Naive thymus-derived CD4-positive, alpha-beta T cell (primary cell): ENCODE results near the gene ANO4. TPM values are rescaled to one million over a fixed set of nuclear protein-coding genes. Genes with fewer than 3 reads are reported as not detected.

Source experiments
- ATAC-seq: fragments of 150-1000 bp; cut with Tn5 transposase; 2 replicates; pipeline ENCODE4 v1.10.0; 2021; ENCODE audit warnings: mild to moderate bottlenecking, moderate library complexity
- CTCF ChIA-PET: fragments of 350-600 bp; sonication (Branson Sonifier 250); formaldehyde crosslinking; loops from one replicate; lab custom pipeline; 2021; ENCODE audit warnings: antibody characterized with exemption; lab: Charles Lee
- POLR2A ChIA-PET: fragments of 350-600 bp; sonication (Branson Sonifier 250); formaldehyde crosslinking; loops from one replicate; lab custom pipeline; 2021; ENCODE audit warnings: antibody characterized with exemption, inconsistent platforms; lab: Charles Lee
- DNase-seq, 9 donors: peaks; one replicate each; pipeline versions ENCODE4 v3.0.0 to v3.0.0-alpha.2; 2020 to 2022; ENCODE audit warnings: mixed read lengths in 1 of 9
- H3K27ac ChIP-seq: one replicate; pipeline ENCODE4 v1.7.0; 2013; ENCODE audit warnings: mild to moderate bottlenecking, low read depth, low read length, moderate library complexity
- H3K27me3 ChIP-seq, 2 donors: one replicate each; pipeline ENCODE4 v1.7.0; 2013; ENCODE audit warnings: low read length in 2 of 2, mild to moderate bottlenecking in 2 of 2, moderate library complexity in 2 of 2; ENCODE audit not compliant: control insufficient read depth in 2 of 2, insufficient read depth in 2 of 2
- H3K36me3 ChIP-seq, 3 experiments: 1 replicate in 2 of 3; 2 replicates in 1 of 3; pipeline ENCODE4 v1.7.0; 2013; ENCODE audit warnings: low read length in 3 of 3, mild to moderate bottlenecking in 3 of 3, moderate library complexity in 1 of 3; ENCODE audit not compliant: insufficient read depth in 3 of 3, control insufficient read depth in 2 of 3
- H3K4me1 ChIP-seq, 2 donors: one replicate each; pipeline ENCODE4 v1.7.0; 2013; ENCODE audit warnings: low read length in 2 of 2, mild to moderate bottlenecking in 2 of 2, moderate library complexity in 1 of 2; ENCODE audit not compliant: control insufficient read depth in 2 of 2, insufficient read depth in 2 of 2
- H3K4me3 ChIP-seq: 2 replicates; pipeline ENCODE4 v1.7.0; 2013; ENCODE audit warnings: mild to moderate bottlenecking, low read length
- H3K9me3 ChIP-seq, 3 experiments: 1 replicate in 2 of 3; 2 replicates in 1 of 3; pipeline ENCODE4 v1.7.0; 2013; ENCODE audit warnings: low read length in 3 of 3; ENCODE audit not compliant: control insufficient read depth in 2 of 3
- H3K27ac Mint-ChIP-seq, 9 donors: one replicate each; pipeline ENCODE4 v1.8.0; 2020 to 2022; ENCODE audit warnings: mixed read lengths in 9 of 9, mild to moderate bottlenecking in 8 of 9, moderate library complexity in 5 of 9, inconsistent platforms in 2 of 9
- H3K27me3 Mint-ChIP-seq, 5 donors: one replicate each; pipeline ENCODE4 v1.8.0; 2021 to 2022; ENCODE audit warnings: mixed read lengths in 5 of 5, mild to moderate bottlenecking in 1 of 5
- H3K36me3 Mint-ChIP-seq, 5 donors: one replicate each; pipeline ENCODE4 v1.8.0; 2020 to 2022; ENCODE audit warnings: mixed read lengths in 5 of 5, mild to moderate bottlenecking in 3 of 5, inconsistent platforms in 1 of 5
- H3K4me1 Mint-ChIP-seq, 7 donors: one replicate each; pipeline ENCODE4 v1.8.0; 2020 to 2022; ENCODE audit warnings: mixed read lengths in 7 of 7, mild to moderate bottlenecking in 3 of 7, inconsistent platforms in 1 of 7
- H3K4me3 Mint-ChIP-seq, 10 donors: one replicate each; pipeline ENCODE4 v1.8.0; 2020 to 2022; ENCODE audit warnings: mild to moderate bottlenecking in 10 of 10, mixed read lengths in 10 of 10, moderate library complexity in 6 of 10, inconsistent platforms in 2 of 10
- H3K9me3 Mint-ChIP-seq, 11 donors: one replicate each; pipeline ENCODE4 v1.8.0; 2020 to 2022; ENCODE audit warnings: mixed read lengths in 11 of 11, mild to moderate bottlenecking in 4 of 11, inconsistent platforms in 1 of 11, moderate library complexity in 1 of 11
- intact Hi-C, 2 donors: fragments of 100-400 bp; cut with micrococcal nuclease; formaldehyde crosslinking; loops; one replicate each; pipeline ENCODE4 v1.15.1; 2023
- polyA plus RNA-seq, 2 donors: library from polyadenylated mRNA; unstranded; fragments of 300-500 nt; fragmentation: Illumina TruSeq; gene quantifications; one replicate each; pipeline ENCODE4 v1.2.3, GENCODE V29; 2021
- total RNA-seq, 6 experiments: library from RNA in 5 of 6; stranded (reverse) in 5 of 6; gene quantifications; 1 replicate in 5 of 6; 2 replicates in 1 of 6; pipeline ENCODE4 v1.2.3 and lab custom pipeline; 2021 to 2026

ANO4 gene
- total and polyA plus RNA-seq, 7 experiments from 2014 or later = not detected

DNA sequence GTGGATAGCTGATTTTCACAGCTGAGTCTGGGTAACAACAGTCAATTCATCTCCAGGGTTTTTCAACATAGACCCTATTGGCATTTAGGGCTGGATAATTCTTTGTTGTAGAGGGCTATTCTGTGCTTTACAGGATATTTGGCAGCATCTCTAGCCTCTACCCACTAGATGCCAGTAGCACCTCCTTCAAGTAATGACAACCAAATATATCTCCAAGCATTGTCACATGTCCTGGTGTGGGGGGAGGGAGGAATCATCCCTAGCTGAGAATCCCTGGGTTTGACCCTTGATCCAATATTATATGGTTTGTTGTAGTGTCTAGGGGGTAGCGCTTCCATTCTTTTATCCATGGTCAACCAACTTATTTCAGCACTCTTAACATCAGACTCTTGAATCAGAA lies 157.2 kb downstream of the ANO4 start:
- no peak overlapping the region for H3K27ac ChIP-seq
- no peak overlapping the region for H3K4me3 Mint-ChIP-seq
- peaks cover 0 to 1% (median 0%) of the 10 kb centered on the region in 7 donors for H3K4me1 Mint-ChIP-seq
- no peak overlapping the region for H3K27ac Mint-ChIP-seq
- H3K27me3 Mint-ChIP-seq = peaks cover 0 to 9% (median 0%) of the 10 kb centered on the region in 5 donors
- intact Hi-C loops = no loop called here
- POLR2A ChIA-PET = no interaction called here
- H3K9me3 Mint-ChIP-seq = peaks cover 0 to 11% (median 0%) of the 10 kb centered on the region in 11 donors
- H3K36me3 Mint-ChIP-seq = no peaks in the 10 kb centered on the region
- DNase-seq (no peak), ATAC-seq (no peak)
- H3K4me1 ChIP-seq = no peaks in the 10 kb centered on the region
- CTCF ChIA-PET = no interaction called here
- no peaks in the 10 kb centered on the region for H3K36me3 ChIP-seq
- H3K4me3 ChIP-seq = no peak overlapping the region
- H3K27me3 ChIP-seq = no peaks in the 10 kb centered on the region
- no peaks in the 10 kb centered on the region for H3K9me3 ChIP-seq

DNA sequence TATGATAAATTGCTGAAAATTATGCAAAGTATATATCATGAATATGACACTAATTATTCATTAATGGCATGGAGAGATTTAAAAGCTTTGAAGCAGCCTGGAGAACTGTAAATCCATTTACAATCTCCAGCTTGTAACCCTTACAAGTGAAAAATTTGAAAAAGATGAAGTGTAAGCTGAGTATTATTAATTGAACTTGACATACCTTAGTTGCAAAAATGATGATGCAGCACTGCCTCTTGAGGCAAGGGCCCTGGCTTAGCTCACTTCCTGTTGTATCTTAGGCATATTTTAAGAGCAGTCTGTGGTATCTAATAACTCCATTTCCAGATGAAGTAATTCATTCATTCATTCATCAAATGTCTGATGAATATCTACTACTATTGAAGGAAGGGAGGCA lies 158.6 kb downstream of the ANO4 start:
- CTCF ChIA-PET = no interaction called here
- DNase-seq (no peak), ATAC-seq (no peak)
- Histone ChIP-seq H3K27ac (no peak overlapping the region), H3K27me3 (no peaks in the 10 kb centered on the region), H3K36me3 (no peaks in the 10 kb centered on the region), H3K9me3 (no peaks in the 10 kb centered on the region), H3K4me1 (no peaks in the 10 kb centered on the region), H3K4me3 (no peak overlapping the region)
- Mint-ChIP-seq H3K27ac (no peak overlapping the region), H3K4me1 (peaks cover 0 to 1% (median 0%) of the 10 kb centered on the region in 7 donors), H3K36me3 (no peaks in the 10 kb centered on the region), H3K9me3 (peaks cover 0 to 12% (median 0%) of the 10 kb centered on the region in 11 donors), H3K4me3 (no peak overlapping the region), H3K27me3 (peaks cover 0 to 9% (median 0%) of the 10 kb centered on the region in 5 donors)
- POLR2A ChIA-PET = no interaction called here
- intact Hi-C loops = no loop called here

DNA sequence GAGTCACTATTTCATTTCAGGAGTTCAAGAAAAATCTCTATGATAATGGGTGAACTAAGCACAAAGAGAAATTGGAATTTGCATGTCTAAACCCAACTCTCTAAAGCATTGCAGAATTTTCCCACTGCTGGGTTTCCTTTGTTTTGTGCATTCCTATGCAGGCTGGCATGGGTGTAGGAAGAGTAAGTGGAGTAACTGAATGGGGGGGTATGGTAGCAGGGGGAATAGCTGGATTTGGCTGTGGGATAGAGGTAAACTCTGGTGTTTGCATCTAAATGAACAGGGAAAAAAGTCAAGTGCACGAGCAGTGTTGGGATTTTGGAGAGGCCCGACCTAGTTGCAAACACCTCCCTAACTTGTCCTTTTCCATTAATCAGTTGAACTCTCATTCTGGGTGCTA lies 159.1 kb downstream of the ANO4 start:
- Mint-ChIP-seq H3K4me1 (peaks cover 0 to 1% (median 0%) of the 10 kb centered on the region in 7 donors), H3K36me3 (no peaks in the 10 kb centered on the region), H3K9me3 (peaks cover 0 to 12% (median 0%) of the 10 kb centered on the region in 11 donors), H3K4me3 (no peak overlapping the region), H3K27ac (no peak overlapping the region), H3K27me3 (peaks cover 0 to 9% (median 0%) of the 10 kb centered on the region in 5 donors)
- no peak for DNase-seq
- POLR2A ChIA-PET = no interaction called here
- Histone ChIP-seq H3K4me1 (no peaks in the 10 kb centered on the region), H3K27me3 (no peaks in the 10 kb centered on the region), H3K4me3 (no peak overlapping the region), H3K36me3 (no peaks in the 10 kb centered on the region), H3K27ac (no peak overlapping the region), H3K9me3 (no peaks in the 10 kb centered on the region)
- intact Hi-C loops = no loop called here
- CTCF ChIA-PET = no interaction called here
- no peak for ATAC-seq

DNA sequence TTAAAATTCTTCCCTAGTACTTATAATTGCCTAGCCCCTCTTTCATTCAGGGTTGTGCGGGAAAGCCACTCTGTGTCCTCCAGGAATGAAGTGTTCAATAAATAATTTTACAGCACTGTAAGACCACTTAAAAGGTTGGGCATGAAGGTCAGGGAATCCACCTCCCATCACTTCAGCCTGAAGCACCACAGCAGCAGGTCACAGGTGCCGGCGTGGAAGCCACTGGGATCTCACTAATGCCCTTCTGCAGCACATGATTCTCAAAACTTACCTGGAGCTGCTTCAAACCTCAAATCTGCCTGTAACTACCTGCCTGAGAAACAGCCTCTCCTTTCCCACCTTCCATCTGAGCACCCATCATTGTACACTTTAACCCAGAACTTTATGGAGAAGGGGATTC lies 159.5 kb downstream of the ANO4 start:
- CTCF ChIA-PET = no interaction called here
- H3K36me3 Mint-ChIP-seq = no peaks in the 10 kb centered on the region

DNA sequence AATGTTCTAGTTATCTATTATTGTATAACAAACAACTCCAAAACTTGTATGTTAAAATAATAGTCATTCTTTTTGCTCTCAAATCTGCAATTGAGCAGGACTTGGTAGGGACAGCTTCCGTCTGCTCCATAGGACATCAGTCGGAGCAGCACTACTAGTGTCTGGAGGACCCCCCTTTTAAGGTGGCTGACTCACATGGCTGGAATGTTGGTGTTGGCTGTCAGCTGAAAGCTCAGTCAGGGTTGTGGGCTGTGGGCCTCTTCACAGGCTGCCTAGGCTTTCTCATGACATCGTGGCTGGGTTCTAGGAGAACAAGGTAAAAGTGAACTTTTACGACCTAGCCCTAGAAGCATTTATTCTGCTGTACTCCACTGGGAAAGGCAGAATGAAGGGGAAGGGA lies 160.6 kb downstream of the ANO4 start:
- no peak overlapping the region for H3K4me3 Mint-ChIP-seq
- no peak for DNase-seq
- no peak for ATAC-seq
- Histone ChIP-seq H3K4me1 (no peaks in the 10 kb centered on the region), H3K27ac (no peak overlapping the region), H3K4me3 (no peak overlapping the region), H3K9me3 (no peaks in the 10 kb centered on the region), H3K36me3 (no peaks in the 10 kb centered on the region), H3K27me3 (no peaks in the 10 kb centered on the region)
- ChIA-PET CTCF (no interaction called here), POLR2A (no interaction called here)
- no peaks in the 10 kb centered on the region for H3K36me3 Mint-ChIP-seq
- peaks cover 0 to 1% (median 0%) of the 10 kb centered on the region in 7 donors for H3K4me1 Mint-ChIP-seq
- no peak overlapping the region for H3K27ac Mint-ChIP-seq
- peaks cover 0 to 17% (median 3%) of the 10 kb centered on the region in 11 donors for H3K9me3 Mint-ChIP-seq
- peaks cover 0 to 14% (median 0%) of the 10 kb centered on the region in 5 donors for H3K27me3 Mint-ChIP-seq
- intact Hi-C loops = no loop called here

More for the DNA sequence above, 159.5 kb downstream of the ANO4 start:
- ATAC-seq (no peak), DNase-seq (no peak)
- no peak overlapping the region for H3K4me3 Mint-ChIP-seq
- no peak overlapping the region for H3K27ac Mint-ChIP-seq
- Histone ChIP-seq H3K27ac (no peak overlapping the region), H3K4me1 (no peaks in the 10 kb centered on the region), H3K9me3 (no peaks in the 10 kb centered on the region), H3K36me3 (no peaks in the 10 kb centered on the region), H3K4me3 (no peak overlapping the region), H3K27me3 (no peaks in the 10 kb centered on the region)
- peaks cover 0 to 1% (median 0%) of the 10 kb centered on the region in 7 donors for H3K4me1 Mint-ChIP-seq
- intact Hi-C loops = no loop called here
- POLR2A ChIA-PET = no interaction called here
- H3K9me3 Mint-ChIP-seq = peaks cover 0 to 13% (median under 1%) of the 10 kb centered on the region in 11 donors
- H3K27me3 Mint-ChIP-seq = peaks cover 0 to 9% (median 0%) of the 10 kb centered on the region in 5 donors

DNA sequence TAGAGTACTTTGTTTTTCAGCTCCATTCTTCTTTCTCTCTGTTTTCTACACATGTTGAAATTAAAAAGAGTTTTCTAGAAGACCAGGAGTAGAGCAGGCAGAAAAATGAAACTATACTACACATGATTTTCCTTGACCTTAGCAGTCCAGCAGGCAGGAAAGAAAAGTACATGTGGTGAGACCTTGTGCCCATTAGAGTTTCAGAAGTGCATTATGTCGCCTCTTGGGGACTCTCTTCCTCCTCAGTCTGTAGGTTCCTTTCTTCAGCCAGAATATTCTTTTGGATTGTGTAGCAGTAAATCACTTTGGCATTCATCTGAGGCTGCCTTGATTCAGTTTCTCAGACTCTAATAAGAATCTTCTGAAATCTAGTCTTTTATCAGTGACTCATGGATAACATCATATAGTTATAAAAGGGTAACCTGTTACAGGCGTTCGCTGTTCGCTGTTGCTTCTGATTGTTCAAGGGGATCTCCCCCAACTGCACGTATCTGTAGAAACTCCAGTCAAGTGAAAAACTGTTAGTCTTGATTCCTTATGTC lies 161.8 kb downstream of the ANO4 start:
- POLR2A ChIA-PET = no interaction called here
- ATAC-seq = no peak

DNA sequence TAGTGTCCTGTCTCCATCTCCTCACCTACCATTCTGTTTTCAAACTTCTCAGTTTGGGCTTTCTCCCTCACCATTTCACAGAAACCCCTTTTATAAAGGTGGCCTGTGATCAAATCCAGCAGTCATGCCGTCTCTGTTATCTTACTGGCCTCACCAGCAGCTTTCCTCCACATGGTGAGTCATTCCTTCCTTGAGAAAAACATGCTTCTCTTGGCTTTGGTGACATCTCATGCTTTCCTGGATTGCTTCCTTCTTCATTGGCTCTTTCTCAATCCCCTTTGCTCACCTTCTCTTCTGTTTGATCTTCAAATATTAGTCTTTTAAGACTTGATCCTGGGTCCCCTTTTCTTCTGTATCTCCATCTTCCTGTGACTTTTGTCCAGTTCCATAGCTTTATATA lies 164.9 kb downstream of the ANO4 start:
- Mint-ChIP-seq H3K4me1 (no peaks in the 10 kb centered on the region), H3K4me3 (no peak overlapping the region), H3K36me3 (no peaks in the 10 kb centered on the region), H3K9me3 (peaks cover 0 to 16% (median 3%) of the 10 kb centered on the region in 11 donors), H3K27me3 (peaks cover 0 to 13% (median 0%) of the 10 kb centered on the region in 5 donors), H3K27ac (no peak overlapping the region)
- Histone ChIP-seq H3K27ac (no peak overlapping the region), H3K4me1 (no peaks in the 10 kb centered on the region), H3K27me3 (no peaks in the 10 kb centered on the region), H3K36me3 (no peaks in the 10 kb centered on the region), H3K4me3 (no peak overlapping the region), H3K9me3 (no peaks in the 10 kb centered on the region)
- no peak for DNase-seq
- ATAC-seq = no peak
- CTCF ChIA-PET = no interaction called here
- intact Hi-C loops = no loop called here
- POLR2A ChIA-PET = no interaction called here

More for the DNA sequence above, 161.8 kb downstream of the ANO4 start:
- Histone ChIP-seq H3K27ac (no peak overlapping the region), H3K4me1 (no peaks in the 10 kb centered on the region), H3K36me3 (no peaks in the 10 kb centered on the region), H3K9me3 (no peaks in the 10 kb centered on the region), H3K4me3 (no peak overlapping the region), H3K27me3 (no peaks in the 10 kb centered on the region)
- intact Hi-C loops = no loop called here
- H3K36me3 Mint-ChIP-seq = no peaks in the 10 kb centered on the region
- H3K4me1 Mint-ChIP-seq = peaks cover 0 to 1% (median 0%) of the 10 kb centered on the region in 7 donors
- H3K9me3 Mint-ChIP-seq = peaks cover 0 to 17% (median 3%) of the 10 kb centered on the region in 11 donors
- no peak overlapping the region for H3K27ac Mint-ChIP-seq
- CTCF ChIA-PET = no interaction called here
- H3K27me3 Mint-ChIP-seq = peaks cover 0 to 17% (median 0%) of the 10 kb centered on the region in 5 donors
- no peak overlapping the region for H3K4me3 Mint-ChIP-seq
- no peak for DNase-seq
